ENCODE measurements around the gene ZNF618. TPM values are rescaled to one million over a fixed set of nuclear protein-coding genes. Genes with fewer than 3 reads are reported as not detected.

ZNF618 gene
- total RNA-seq, 1 experiment from 2014 or later = 1.8 TPM

DNA sequence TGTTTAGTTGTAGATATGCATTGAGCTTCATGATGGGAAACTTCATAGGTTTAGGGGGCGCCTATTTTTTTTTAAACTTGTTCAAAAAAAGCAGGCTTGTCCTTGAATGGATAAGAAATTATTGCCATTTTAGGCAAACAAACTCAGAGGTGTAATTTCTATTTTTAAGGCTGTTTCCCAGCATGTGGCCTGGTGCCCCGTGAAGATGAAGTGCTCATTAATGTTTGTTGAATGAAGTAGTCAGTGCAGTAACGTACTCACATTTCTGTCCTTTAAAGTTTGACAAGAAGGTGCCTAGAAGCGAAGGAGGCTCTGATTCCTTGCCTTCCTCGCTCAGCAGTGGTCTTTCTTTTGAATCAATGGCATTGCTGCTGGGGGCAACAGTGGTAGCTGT lies 54.3 kb downstream of the ZNF618 start:
- ChIA-PET POLR2A (no interaction called here), CTCF (no interaction called here)
- no peak for DNase-seq (ENCODE audit: low read depth, low spot score)
- no peak for ATAC-seq
- intact Hi-C loops (cut with micrococcal nuclease; ENCODE audit: unreplicated experiment) = no loop called here
- no peak overlapping the region for H3K27ac ChIP-seq (ENCODE audit: low read length)
- no peaks in the 10 kb centered on the region for H3K36me3 ChIP-seq (ENCODE audit: control insufficient read depth, insufficient read depth, low read length)
- H3K9me3 ChIP-seq (ENCODE audit: control insufficient read depth, insufficient read depth, low read depth, low read length) = no peaks in the 10 kb centered on the region
- no peaks in the 10 kb centered on the region for H3K4me1 ChIP-seq (ENCODE audit: control insufficient read depth, insufficient read depth, low read length)
- in situ Hi-C loops (cut with HindIII; ENCODE audit: low pct_unique_long_range_greater_than_20kb, low sequenced_read_pairs) = no loop called here
- no peak overlapping the region for H3K4me3 ChIP-seq (ENCODE audit: low read depth in 2 of 2, low read length in 2 of 2)
- no TSS peak for BruUV-seq (replicated peaks)
- H3K27me3 ChIP-seq (ENCODE audit: control insufficient read depth, insufficient read depth, low read length) = no peaks in the 10 kb centered on the region
- no peak for TF ChIP-seq TCF7L2 (IDR thresholded peaks at IDR 0.05; ENCODE audit: low read depth, low read length)

DNA sequence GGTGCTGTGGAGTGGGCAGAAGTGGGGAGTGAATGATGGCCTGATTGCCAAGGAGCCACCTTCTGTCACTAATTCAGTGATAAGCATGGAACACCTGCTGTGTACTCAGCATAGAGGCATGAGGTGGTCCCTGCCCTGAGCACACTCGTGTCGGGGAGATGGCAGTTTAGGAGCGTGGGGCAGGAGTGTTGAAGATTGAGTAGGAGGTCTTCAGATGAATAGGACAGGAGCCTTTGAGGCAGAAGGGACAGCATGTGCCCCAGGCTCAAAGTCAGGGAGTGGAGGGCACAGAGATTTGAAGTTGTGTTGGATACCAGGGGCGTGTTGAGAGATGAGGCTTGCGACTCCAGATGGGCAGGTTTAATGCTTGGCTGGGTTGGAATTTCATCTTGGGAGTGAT lies 55.0 kb downstream of the ZNF618 start:
- Histone ChIP-seq H3K9me3 (ENCODE audit: control insufficient read depth, insufficient read depth, low read depth, low read length) (no peaks in the 10 kb centered on the region), H3K36me3 (ENCODE audit: control insufficient read depth, insufficient read depth, low read length) (no peaks in the 10 kb centered on the region), H3K4me3 (ENCODE audit: low read depth in 2 of 2, low read length in 2 of 2) (no peak overlapping the region), H3K27ac (ENCODE audit: low read length) (no peak overlapping the region), H3K4me1 (ENCODE audit: control insufficient read depth, insufficient read depth, low read length) (no peaks in the 10 kb centered on the region), H3K27me3 (ENCODE audit: control insufficient read depth, insufficient read depth, low read length) (no peaks in the 10 kb centered on the region)
- DNase-seq (ENCODE audit: low read depth, low spot score) (no peak), ATAC-seq (no peak)
- POLR2A ChIA-PET = no interaction called here
- CTCF ChIA-PET = no interaction called here
- no TSS peak for BruUV-seq (replicated peaks)
- intact Hi-C loops (cut with micrococcal nuclease; ENCODE audit: unreplicated experiment) (no loop called here), in situ Hi-C loops (cut with HindIII; ENCODE audit: low pct_unique_long_range_greater_than_20kb, low sequenced_read_pairs) (no loop called here)
- TF ChIP-seq POLR2AphosphoS5 (IDR thresholded peaks at IDR 0.05; ENCODE audit: low read depth, low read length) = no peak
- no peak for TF ChIP-seq SIN3A (IDR thresholded peaks at IDR 0.05; ENCODE audit: borderline replicate concordance, insufficient read depth, low read depth, low read length)
- TF ChIP-seq, protein P1, sequence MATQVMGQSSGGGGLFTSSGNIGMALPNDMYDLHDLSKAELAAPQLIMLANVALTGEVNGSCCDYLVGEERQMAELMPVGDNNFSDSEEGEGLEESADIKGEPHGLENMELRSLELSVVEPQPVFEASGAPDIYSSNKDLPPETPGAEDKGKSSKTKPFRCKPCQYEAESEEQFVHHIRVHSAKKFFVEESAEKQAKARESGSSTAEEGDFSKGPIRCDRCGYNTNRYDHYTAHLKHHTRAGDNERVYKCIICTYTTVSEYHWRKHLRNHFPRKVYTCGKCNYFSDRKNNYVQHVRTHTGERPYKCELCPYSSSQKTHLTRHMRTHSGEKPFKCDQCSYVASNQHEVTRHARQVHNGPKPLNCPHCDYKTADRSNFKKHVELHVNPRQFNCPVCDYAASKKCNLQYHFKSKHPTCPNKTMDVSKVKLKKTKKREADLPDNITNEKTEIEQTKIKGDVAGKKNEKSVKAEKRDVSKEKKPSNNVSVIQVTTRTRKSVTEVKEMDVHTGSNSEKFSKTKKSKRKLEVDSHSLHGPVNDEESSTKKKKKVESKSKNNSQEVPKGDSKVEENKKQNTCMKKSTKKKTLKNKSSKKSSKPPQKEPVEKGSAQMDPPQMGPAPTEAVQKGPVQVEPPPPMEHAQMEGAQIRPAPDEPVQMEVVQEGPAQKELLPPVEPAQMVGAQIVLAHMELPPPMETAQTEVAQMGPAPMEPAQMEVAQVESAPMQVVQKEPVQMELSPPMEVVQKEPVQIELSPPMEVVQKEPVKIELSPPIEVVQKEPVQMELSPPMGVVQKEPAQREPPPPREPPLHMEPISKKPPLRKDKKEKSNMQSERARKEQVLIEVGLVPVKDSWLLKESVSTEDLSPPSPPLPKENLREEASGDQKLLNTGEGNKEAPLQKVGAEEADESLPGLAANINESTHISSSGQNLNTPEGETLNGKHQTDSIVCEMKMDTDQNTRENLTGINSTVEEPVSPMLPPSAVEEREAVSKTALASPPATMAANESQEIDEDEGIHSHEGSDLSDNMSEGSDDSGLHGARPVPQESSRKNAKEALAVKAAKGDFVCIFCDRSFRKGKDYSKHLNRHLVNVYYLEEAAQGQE (IDR thresholded peaks at IDR 0.05; ENCODE audit: insufficient read depth in 1 of 2, low read depth in 2 of 2, low read length in 1 of 2) = no peak
- no peak for TF ChIP-seq TCF7L2 (IDR thresholded peaks at IDR 0.05; ENCODE audit: low read depth, low read length)
- TF ChIP-seq, protein P2, sequence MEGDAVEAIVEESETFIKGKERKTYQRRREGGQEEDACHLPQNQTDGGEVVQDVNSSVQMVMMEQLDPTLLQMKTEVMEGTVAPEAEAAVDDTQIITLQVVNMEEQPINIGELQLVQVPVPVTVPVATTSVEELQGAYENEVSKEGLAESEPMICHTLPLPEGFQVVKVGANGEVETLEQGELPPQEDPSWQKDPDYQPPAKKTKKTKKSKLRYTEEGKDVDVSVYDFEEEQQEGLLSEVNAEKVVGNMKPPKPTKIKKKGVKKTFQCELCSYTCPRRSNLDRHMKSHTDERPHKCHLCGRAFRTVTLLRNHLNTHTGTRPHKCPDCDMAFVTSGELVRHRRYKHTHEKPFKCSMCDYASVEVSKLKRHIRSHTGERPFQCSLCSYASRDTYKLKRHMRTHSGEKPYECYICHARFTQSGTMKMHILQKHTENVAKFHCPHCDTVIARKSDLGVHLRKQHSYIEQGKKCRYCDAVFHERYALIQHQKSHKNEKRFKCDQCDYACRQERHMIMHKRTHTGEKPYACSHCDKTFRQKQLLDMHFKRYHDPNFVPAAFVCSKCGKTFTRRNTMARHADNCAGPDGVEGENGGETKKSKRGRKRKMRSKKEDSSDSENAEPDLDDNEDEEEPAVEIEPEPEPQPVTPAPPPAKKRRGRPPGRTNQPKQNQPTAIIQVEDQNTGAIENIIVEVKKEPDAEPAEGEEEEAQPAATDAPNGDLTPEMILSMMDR (IDR thresholded peaks at IDR 0.05) = no peak

DNA sequence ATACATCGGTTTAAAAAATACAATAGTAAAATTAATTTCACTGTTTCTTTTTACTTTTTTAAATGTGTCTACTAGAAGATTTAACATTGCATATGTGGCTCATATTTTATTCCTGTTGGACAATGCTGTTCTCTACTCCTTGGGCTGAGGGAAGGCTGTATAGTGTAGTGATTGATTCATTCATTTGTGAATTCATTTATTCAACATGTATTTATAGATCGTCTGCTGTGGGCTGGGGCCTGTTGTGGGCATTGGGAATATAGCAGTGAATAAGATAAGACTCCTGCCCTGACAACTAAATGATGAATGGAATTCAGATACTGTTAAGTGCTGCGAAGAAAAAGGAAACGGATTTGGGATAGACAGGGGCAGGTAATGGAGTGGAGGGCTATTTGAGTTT lies 55.7 kb downstream of the ZNF618 start:
- no TSS peak for BruUV-seq (replicated peaks)
- POLR2A ChIA-PET = no interaction called here
- intact Hi-C loops (cut with micrococcal nuclease; ENCODE audit: unreplicated experiment) (no loop called here), in situ Hi-C loops (cut with HindIII; ENCODE audit: low pct_unique_long_range_greater_than_20kb, low sequenced_read_pairs) (no loop called here)
- DNase-seq (ENCODE audit: low read depth, low spot score) (no peak), ATAC-seq (no peak)
- no peaks in the 10 kb centered on the region for H3K36me3 ChIP-seq (ENCODE audit: control insufficient read depth, insufficient read depth, low read length)
- TF ChIP-seq POLR2AphosphoS5 (IDR thresholded peaks at IDR 0.05; ENCODE audit: low read depth, low read length) (no peak), TCF7L2 (IDR thresholded peaks at IDR 0.05; ENCODE audit: low read depth, low read length) (no peak), SIN3A (IDR thresholded peaks at IDR 0.05; ENCODE audit: borderline replicate concordance, insufficient read depth, low read depth, low read length) (no peak)
- TF ChIP-seq, protein P1 (IDR thresholded peaks at IDR 0.05; ENCODE audit: insufficient read depth in 1 of 2, low read depth in 2 of 2, low read length in 1 of 2) = no peak
- TF ChIP-seq, protein P2 (IDR thresholded peaks at IDR 0.05) = no peak
- H3K4me3 ChIP-seq (ENCODE audit: low read depth in 2 of 2, low read length in 2 of 2) = no peak overlapping the region
- CTCF ChIA-PET = no interaction called here
- no peaks in the 10 kb centered on the region for H3K4me1 ChIP-seq (ENCODE audit: control insufficient read depth, insufficient read depth, low read length)
- no peaks in the 10 kb centered on the region for H3K27me3 ChIP-seq (ENCODE audit: control insufficient read depth, insufficient read depth, low read length)
- no peak overlapping the region for H3K27ac ChIP-seq (ENCODE audit: low read length)
- no peaks in the 10 kb centered on the region for H3K9me3 ChIP-seq (ENCODE audit: control insufficient read depth, insufficient read depth, low read depth, low read length)

All from Panc1 (cell line).